HG03045 (cell line): Measurements from ENCODE around the gene IL1RAPL1.

Experiments
- ATAC-seq: cut with Tn5 transposase; IDR thresholded peaks from one replicate; pipeline ENCODE4 v1.9.1; 2021; ENCODE audit warnings: mild to moderate bottlenecking, moderate library complexity; ENCODE audit not compliant: unreplicated experiment

IL1RAPL1 gene

GRCh38 chrX:28626515-28626914 lies 39.3 kb downstream of the IL1RAPL1 start:
- no peak for ATAC-seq

GRCh38 chrX:28628120-28628519 lies 40.9 kb downstream of the IL1RAPL1 start:
- ATAC-seq, result no peak

DNA sequence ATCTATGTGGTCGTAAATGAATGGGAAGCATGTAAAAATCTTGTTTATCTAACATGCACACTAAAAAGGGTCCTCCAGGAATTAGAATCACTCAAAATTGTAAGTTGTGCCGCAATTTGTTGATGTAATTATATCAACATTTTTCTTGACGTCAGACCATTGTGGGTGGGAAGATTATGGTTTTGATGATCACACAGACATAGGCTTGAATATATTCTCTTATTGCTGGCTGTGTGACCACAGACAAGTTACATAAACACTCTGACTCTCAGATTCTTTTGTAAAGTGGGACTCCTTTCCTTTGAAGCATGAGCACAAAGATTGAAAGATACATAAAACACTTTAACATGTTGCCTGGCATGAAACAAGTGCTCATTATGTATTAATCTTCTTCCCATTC lies 51.5 kb downstream of the IL1RAPL1 start:
- no peak for ATAC-seq

DNA sequence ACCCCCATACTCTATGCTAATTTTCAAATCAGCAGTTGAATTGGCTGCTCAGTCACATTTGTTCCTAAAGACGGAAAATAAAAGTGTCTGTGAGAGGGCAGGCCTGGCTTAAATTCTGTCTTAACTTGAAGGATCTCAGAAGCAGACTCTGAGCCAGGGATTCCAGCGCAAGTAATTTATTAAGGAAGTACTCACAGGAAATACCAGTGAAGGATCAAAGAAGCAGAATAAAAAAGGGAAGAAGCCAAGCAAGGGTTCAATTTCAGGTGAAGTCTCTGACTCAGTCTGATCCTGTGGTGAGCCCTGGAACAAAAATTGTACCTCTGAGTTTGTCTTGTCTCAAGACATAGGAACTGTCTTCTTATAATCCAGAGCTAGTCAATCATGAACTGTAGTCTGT lies 52.2 kb downstream of the IL1RAPL1 start:
- no peak for ATAC-seq

DNA sequence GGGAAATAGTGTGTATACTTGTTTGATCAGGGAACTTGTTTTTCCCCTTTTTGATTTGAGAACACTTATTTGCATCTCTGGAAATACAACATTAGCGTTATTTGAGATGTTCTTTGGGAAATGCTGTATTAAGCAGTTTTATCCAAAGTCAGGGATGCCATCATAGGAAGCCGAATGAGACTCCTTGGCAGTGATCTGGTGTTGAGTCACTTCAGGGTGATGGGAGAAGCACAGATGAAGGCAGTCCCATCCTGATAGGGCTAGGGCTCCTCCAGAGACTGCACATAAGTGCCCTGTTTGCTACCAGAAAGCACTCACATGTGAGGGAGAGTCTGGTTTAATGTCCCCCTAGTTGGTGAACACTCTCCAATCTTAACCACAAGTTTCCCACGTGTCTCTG lies 62.3 kb downstream of the IL1RAPL1 start:
- ATAC-seq, result no peak

GRCh38 chrX:28651186-28651585 lies 63.9 kb downstream of the IL1RAPL1 start:
- ATAC-seq, result no peak

DNA sequence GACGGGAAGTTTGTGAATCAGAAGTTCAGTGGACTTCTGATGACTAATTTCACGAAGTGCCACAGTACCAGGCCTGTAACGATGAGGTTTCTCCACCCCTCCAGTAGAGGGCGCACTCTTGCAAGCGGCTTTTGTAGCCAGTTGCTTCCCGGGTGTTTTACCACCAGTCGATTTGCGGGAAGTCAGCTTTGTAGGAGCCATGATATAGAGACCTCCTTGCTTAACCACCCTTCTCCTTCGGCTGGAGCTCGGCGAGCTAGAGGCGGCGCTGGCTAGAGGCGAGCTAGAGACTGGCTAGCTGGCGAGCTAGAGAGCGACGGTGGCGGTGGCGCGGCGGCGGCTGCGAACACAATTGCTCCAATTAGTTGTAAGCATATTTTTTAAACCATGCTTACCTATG lies 72.0 kb downstream of the IL1RAPL1 start:
- ATAC-seq, result no peak

DNA sequence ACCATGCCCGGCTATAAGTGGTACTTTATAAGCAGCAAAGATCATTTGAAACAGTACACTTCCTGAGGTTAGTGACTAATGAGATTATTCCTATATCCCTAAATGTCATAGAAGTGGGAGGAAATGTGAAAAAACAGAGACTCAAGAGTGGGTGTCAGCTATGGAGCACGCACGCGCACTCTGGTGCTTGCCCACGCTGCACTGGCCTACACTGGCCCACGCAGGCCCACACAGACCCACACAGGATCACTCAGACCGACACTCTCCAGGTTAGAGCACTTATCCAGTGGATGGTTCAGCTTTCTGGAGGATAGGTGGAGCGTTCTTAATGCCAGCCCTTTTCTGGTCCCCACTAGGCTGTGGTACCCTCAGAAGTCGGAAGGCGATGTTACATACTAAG lies 78.5 kb downstream of the IL1RAPL1 start:
- ATAC-seq, result no peak

- ATAC-seq, result no peak
Measured at GRCh38 chrX:28668303-28668702, 81.1 kb downstream of the IL1RAPL1 start.

GRCh38 chrX:28668957-28669356 lies 81.7 kb downstream of the IL1RAPL1 start:
- ATAC-seq, result no peak

DNA sequence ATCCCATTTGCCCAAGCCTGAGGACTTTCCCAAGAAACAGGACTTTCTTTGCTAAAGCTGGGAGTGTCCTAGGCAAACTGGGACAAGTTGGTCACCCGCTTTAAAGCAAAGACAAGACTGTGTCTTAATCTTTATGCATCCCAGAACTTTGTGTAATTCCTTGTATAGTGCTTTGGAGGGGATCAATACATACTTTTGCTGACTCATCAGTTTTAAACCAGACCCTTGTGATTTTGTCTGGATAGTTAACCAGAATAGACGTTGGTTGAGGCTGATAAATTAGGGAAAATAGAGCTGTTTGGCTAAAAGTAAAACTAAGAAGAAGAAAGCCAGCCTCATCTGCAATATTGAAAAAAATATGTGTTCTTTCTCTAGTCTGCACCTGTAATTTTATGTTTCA lies 82.8 kb downstream of the IL1RAPL1 start:
- ATAC-seq, result no peak

GRCh38 chrX:28675173-28675572 lies 87.9 kb downstream of the IL1RAPL1 start:
- ATAC-seq, result no peak

DNA sequence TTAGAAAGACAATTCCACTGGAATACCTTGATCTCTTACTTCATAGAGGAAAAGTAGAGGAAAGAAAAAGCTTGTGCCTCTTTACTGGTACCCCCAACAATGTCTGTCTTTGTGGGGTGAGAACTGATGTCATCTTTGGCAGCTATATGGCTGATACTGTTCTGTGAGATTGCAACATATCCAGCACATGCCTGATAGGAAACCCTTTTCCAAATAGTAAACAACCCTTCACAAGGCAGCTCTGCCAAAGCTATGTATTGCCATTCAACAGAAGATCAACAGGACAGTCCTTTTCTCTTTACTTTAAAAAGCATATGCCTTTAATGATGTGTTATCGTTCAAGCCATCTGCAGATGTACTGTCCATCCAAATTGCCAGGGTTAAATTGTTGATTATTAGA lies 105.9 kb downstream of the IL1RAPL1 start:
- ATAC-seq, result no peak

DNA sequence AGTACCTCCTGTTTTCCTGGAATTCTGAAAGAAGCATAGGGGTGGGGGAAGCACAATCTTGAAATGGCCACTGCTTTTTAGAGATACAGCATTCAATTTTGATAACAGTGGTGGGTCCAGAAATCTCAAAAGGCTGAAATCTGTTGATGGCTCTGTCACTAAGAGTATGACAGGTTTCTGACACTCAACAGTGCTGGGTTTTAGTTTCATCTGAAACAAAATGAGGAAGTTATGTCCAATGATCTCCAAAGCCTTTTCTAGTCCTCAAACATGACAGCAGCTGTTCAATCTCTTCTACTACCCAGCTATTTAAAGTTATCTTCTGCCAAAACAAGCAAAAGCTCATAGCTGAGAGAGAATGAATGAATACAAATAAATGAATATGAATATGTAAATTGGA lies 110.5 kb downstream of the IL1RAPL1 start:
- no peak for ATAC-seq

DNA sequence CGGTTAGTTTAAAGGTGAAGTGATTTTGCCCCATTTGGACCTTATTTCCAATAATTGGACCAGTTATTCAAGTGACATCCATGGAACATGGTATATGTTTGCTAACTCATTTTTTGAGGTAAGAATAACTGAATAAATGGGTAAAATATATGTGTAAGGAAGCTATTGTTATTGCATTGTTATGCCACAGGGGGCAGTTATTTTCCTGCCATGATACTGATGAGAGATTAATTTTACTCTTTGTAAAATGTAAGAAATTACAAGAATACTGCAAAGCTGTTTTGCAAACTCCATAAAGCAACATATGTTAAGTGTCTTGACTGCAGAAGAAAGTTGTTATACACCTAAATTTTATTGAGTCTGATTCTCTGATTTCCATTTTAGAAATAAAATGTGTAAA lies 114.0 kb downstream of the IL1RAPL1 start:
- no peak for ATAC-seq

DNA sequence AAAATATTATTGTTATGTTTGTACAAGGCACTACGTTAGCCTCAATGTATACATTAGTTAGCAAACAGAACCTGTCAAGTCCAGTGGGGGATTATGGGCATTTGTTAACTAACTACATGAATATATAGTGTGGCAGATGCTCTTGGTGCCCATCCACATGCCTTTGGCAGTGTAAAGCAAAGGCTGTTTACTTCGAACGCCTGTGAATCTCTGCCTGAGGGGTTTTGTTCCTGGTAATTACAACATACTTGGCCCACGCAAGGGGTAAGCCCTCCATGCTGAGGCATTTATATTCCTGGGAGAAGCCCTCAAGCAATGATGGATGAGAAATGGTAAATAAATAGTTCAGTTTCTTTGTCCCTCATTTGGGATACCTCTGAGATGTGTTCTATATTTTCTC lies 119.7 kb downstream of the IL1RAPL1 start:
- no peak for ATAC-seq

- ATAC-seq, result no peak
Measured at GRCh38 chrX:28709421-28709820, 122.2 kb downstream of the IL1RAPL1 start.

GRCh38 chrX:28717864-28718263 lies 130.6 kb downstream of the IL1RAPL1 start:
- ATAC-seq, result no peak

DNA sequence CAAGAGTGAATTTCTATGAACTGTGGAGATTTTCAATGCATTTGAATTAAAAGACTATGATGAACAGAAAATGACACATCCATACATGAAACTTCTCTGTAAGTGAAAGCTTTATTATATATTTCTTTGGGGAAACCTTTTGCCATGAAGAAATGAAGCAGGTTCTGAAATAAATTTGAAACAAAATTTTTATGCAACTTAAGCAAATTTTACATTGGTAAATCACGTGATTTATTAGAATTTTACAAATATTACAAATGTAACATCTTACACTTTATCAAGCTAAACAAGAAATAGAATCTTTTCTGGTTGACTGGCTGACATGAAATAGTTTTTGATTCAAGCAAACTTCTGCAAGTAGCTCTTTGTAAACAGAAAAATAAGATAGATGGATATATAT lies 131.2 kb downstream of the IL1RAPL1 start:
- ATAC-seq, result no peak

GRCh38 chrX:28719620-28720019 lies 132.4 kb downstream of the IL1RAPL1 start:
- ATAC-seq, result no peak

DNA sequence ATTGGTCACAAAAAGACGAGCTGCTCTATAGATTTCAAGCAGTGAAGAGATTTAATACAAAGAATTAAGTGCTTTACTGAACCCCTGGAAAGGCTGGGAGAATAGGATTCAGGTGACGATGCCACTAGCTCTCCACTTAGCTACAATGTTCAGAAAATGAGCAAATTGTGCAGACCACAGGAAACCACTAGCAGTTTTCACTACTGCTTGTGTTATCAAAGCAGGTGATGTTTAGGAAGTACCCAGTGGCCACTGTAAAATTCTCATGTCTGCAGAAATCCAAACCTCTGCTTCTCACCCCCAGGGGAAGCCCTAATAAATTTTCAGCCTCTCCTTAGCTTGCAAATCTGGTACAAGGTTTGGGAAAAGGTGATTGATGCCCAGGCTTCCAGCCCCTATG lies 165.1 kb downstream of the IL1RAPL1 start:
- ATAC-seq, result no peak

- ATAC-seq, result no peak
Measured at GRCh38 chrX:28756175-28756574, 168.9 kb downstream of the IL1RAPL1 start.

DNA sequence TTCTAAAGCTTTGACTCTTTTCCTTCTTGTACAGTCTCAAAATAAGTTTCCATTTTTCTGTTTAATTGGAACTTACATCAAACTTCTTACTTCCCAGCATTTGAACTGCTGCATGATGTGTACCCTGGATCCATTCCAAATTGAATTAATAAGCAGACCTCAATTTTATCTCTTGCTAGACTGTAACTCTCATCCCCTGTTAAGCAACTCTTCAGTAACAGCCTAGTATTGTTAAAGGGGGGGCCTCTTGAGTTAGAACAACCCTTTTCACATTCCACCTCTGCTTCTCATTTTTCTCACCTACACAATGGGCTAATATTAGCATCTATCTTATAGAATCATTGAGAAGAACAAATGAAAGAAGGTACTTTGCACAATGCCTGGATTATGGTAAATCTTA lies 169.4 kb downstream of the IL1RAPL1 start:
- ATAC-seq, result no peak

DNA sequence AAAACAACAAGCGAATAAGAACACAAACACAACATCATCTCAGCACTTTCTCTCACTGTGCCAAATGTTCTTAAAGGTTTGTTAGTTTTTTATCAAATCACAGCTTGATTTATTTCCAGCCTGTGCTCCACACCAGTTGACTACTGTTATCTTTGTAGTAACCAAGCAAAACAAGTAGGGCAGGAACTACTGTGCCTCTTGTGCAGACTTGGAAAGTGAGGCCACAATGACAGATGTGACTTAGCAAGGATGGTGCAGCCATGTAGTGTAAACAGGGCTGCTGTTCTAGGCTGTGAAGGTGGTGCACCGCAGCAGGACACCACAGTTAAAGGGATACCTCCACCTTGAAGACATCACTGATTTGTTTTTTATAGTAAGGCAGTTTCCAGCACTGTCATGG lies 170.0 kb downstream of the IL1RAPL1 start:
- ATAC-seq, result no peak
